ENCODE data around the gene RCC1. TPM values are rescaled to one million over a fixed set of nuclear protein-coding genes. Genes with fewer than 3 reads are reported as not detected.

RCC1 gene
- total RNA-seq, 1 experiment from 2014 or later: 20.1 TPM

Other genes with a start within 250 kb of the RCC1 start
- gene SESN2, start 246.5 kb upstream of the RCC1 start, total RNA-seq (2014; rRNA removed; shearing (Covaris generic)): 4.2 and 5.3 TPM in 2 replicates
- gene MED18, start 177.0 kb upstream of the RCC1 start, total RNA-seq (2014; rRNA removed; shearing (Covaris generic)): 8.9 and 12.3 TPM in 2 replicates
- gene PHACTR4, start 136.3 kb upstream of the RCC1 start, total RNA-seq (2014; rRNA removed; shearing (Covaris generic)): 4.0 and 6.0 TPM in 2 replicates
- gene TRNAU1AP, start 47.0 kb downstream of the RCC1 start, total RNA-seq (2014; rRNA removed; shearing (Covaris generic)): 15.2 and 17.1 TPM in 2 replicates
- 0.17 TPM in 1 of 2 replicates, not detected in the other for gene RAB42, start 86.2 kb downstream of the RCC1 start, total RNA-seq (2014; rRNA removed; shearing (Covaris generic))
- gene TAF12, start 137.0 kb downstream of the RCC1 start, total RNA-seq (2014; rRNA removed; shearing (Covaris generic)): 15.4 and 17.4 TPM in 2 replicates
- not detected in 2 replicates for gene RNU11, start 142.6 kb downstream of the RCC1 start, total RNA-seq (2014; rRNA removed; shearing (Covaris generic))
- 4.3 and 5.0 TPM in 2 replicates for gene GMEB1, start 162.7 kb downstream of the RCC1 start, total RNA-seq (2014; rRNA removed; shearing (Covaris generic))
- 48.2 and 51.3 TPM in 2 replicates for gene YTHDF2, start 230.9 kb downstream of the RCC1 start, total RNA-seq (2014; rRNA removed; shearing (Covaris generic))

All from A172 (cell line).